Fibroblast of lung (primary cell): ENCODE results near the gene DCAF12. TPM values are rescaled to one million over a fixed set of nuclear protein-coding genes. Genes with fewer than 3 reads are reported as not detected.
A peak's percentile ranks its signal among the peaks of the same experiment; 100 is the strongest.
"Not testable (repeated sequence)": the region's sequence is repeated elsewhere in the genome, so short reads cannot be mapped to it uniquely, and the experiment has no call there.

ENCODE experiments used
- DNase-seq, 2 donors: peaks; one replicate each; pipeline versions ENCODE4 v3.0.0 to v3.0.0-alpha.2; 2010; ENCODE audit warnings: low read depth in 2 of 2
- H2AFZ ChIP-seq: 2 replicates; pipeline ENCODE4 v1.5.1; 2012; ENCODE audit warnings: low read length, control low read depth, inconsistent platforms
- H3K27ac ChIP-seq: 2 replicates; pipeline ENCODE4 v1.5.1; 2011; ENCODE audit warnings: low read length, control low read depth; ENCODE audit not compliant: insufficient read depth
- H3K27me3 ChIP-seq: 2 replicates; pipeline ENCODE4 v1.5.1; 2011; ENCODE audit warnings: mild to moderate bottlenecking, low read length; ENCODE audit not compliant: control insufficient read depth, insufficient read depth
- H3K36me3 ChIP-seq: 2 replicates; pipeline ENCODE4 v1.5.1; 2011; ENCODE audit warnings: low read length; ENCODE audit not compliant: control insufficient read depth, insufficient read depth
- H3K4me1 ChIP-seq: 2 replicates; pipeline ENCODE4 v1.5.1; 2011; ENCODE audit warnings: low read length; ENCODE audit not compliant: control insufficient read depth, insufficient read depth; ENCODE audit errors: extremely low read depth
- H3K4me2 ChIP-seq: 2 replicates; pipeline ENCODE4 v1.5.1; 2011; ENCODE audit warnings: low read length, control low read depth; ENCODE audit not compliant: insufficient read depth; ENCODE audit errors: extremely low read depth
- H3K4me3 ChIP-seq, 4 experiments: fragments of 200-600 bp in 1 of 4; sonication (generic) in 1 of 4; replicated peaks in 1 of 4; 2 replicates each; pipeline ENCODE4 v1.5.1; 2011 to 2016; ENCODE audit warnings: low read length in 4 of 4, low read depth in 3 of 4, mild to moderate bottlenecking in 3 of 4, control low read depth in 2 of 4, inconsistent platforms in 1 of 4, mixed read lengths in 1 of 4; ENCODE audit not compliant: insufficient read depth in 1 of 4; ENCODE audit errors: control extremely low read depth in 1 of 4
- H3K79me2 ChIP-seq: 2 replicates; pipeline ENCODE4 v1.5.1; 2012; ENCODE audit warnings: mild to moderate bottlenecking, low read length, inconsistent platforms; ENCODE audit not compliant: control insufficient read depth, insufficient read depth
- H3K9ac ChIP-seq: 2 replicates; pipeline ENCODE4 v1.5.1; 2011; ENCODE audit warnings: mild to moderate bottlenecking, low read length, control low read depth; ENCODE audit not compliant: insufficient read depth
- H3K9me3 ChIP-seq: 2 replicates; pipeline ENCODE4 v1.5.1; 2012; ENCODE audit warnings: low read depth, low read length; ENCODE audit not compliant: control insufficient read depth, insufficient read depth
- H4K20me1 ChIP-seq: 2 replicates; pipeline ENCODE4 v1.5.1; 2011; ENCODE audit warnings: low read length; ENCODE audit not compliant: control insufficient read depth, insufficient read depth; ENCODE audit errors: extremely low read depth
- CTCF ChIP-seq, 2 donors: IDR thresholded peaks in 1 of 2; conservative IDR thresholded peaks in 1 of 2; 1 replicate in 1 of 2; 2 replicates in 1 of 2; pipeline ENCODE4 v1.5.1; 2011 to 2012; ENCODE audit warnings: low read length in 2 of 2, control low read depth in 1 of 2, inconsistent platforms in 1 of 2, low read depth in 1 of 2, mild to moderate bottlenecking in 1 of 2
- EZH2 ChIP-seq: IDR thresholded peaks from 2 replicates; pipeline ENCODE4 v1.5.1; 2012; ENCODE audit warnings: low read length, control low read depth, mild to moderate bottlenecking; ENCODE audit errors: missing control alignments
- polyA plus RNA-seq, 2 donors: library from polyadenylated mRNA; depleted of rRNA in 1 of 2; stranded (reverse) in 1 of 2; unstranded in 1 of 2; fragments of >200 nt; gene quantifications; 2 replicates each; pipeline ENCODE4 v1.2.1, GENCODE V29; 2011 to 2012; ENCODE audit warnings: missing spikeins in 1 of 2
- total RNA-seq: library from RNA; depleted of rRNA; stranded (reverse); fragments of >200 nt; gene quantifications from 2 replicates; pipeline ENCODE4 v1.2.1, GENCODE V29; 2014

DCAF12 gene
- total and polyA plus RNA-seq, 2 donors (not counting 1 experiment from before 2014, with no cell fraction given): 9.7 to 26.3 TPM

DNA sequence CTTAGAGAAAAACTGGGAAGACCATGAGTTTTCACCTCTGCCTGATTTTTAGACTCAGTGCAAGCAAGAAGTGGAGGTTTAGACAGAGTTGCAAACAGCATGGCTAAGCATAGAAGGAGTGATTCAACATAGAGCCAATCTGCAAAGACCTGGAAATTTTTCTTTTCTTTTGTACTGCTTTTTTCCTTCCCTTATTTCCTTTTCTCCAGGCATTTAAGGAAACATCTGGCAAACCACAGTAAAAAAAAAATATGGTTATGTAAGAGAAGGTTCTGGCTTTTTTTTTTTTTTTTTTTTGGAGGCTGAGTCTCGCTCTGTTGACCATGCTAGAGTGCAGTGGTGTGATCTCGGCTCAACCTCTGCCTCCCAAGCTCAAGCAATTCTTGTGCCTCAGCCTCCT lies 16.6 kb upstream of the DCAF12 start:
- TF ChIP-seq CTCF (conservative IDR thresholded peaks at IDR 0.05 in 1 of 2, IDR thresholded peaks at IDR 0.05 in 1 of 2; ENCODE audit: low read depth in 1 of 2, low read length in 2 of 2): no peak
- H3K27me3 ChIP-seq: no peaks in the 10 kb centered on the region
- no peak overlapping the region for H3K4me2 ChIP-seq

GRCh38 chr9:34140853-34141252 lies 14.4 kb upstream of the DCAF12 start:
- no peaks in the 10 kb centered on the region for H3K27me3 ChIP-seq
- no peak for DNase-seq
- no peaks in the 10 kb centered on the region for H3K79me2 ChIP-seq
- no peaks in the 10 kb centered on the region for H3K9me3 ChIP-seq
- no peak overlapping the region for H3K4me2 ChIP-seq
- H2AFZ ChIP-seq: no peak overlapping the region
- no peak overlapping the region for H3K4me3 ChIP-seq
- TF ChIP-seq CTCF (conservative IDR thresholded peaks at IDR 0.05 in 1 of 2, IDR thresholded peaks at IDR 0.05 in 1 of 2; ENCODE audit: low read depth in 1 of 2, low read length in 2 of 2) (no peak), EZH2 (no peak)
- no peak overlapping the region for H3K9ac ChIP-seq
- H3K36me3 ChIP-seq: no peaks in the 10 kb centered on the region
- H4K20me1 ChIP-seq: no peaks in the 10 kb centered on the region
- H3K4me1 ChIP-seq: no peaks in the 10 kb centered on the region
- no peak overlapping the region for H3K27ac ChIP-seq

More for the DNA sequence above, 16.6 kb upstream of the DCAF12 start:
- H4K20me1 ChIP-seq: no peaks in the 10 kb centered on the region
- no peak overlapping the region for H3K27ac ChIP-seq
- H3K4me3 ChIP-seq: no peak overlapping the region
- H3K36me3 ChIP-seq: no peaks in the 10 kb centered on the region
- no peak overlapping the region for H2AFZ ChIP-seq
- no peaks in the 10 kb centered on the region for H3K79me2 ChIP-seq
- no peak overlapping the region for H3K9ac ChIP-seq
- no peak for DNase-seq
- H3K4me1 ChIP-seq: no peaks in the 10 kb centered on the region
- H3K9me3 ChIP-seq: no peaks in the 10 kb centered on the region

DNA sequence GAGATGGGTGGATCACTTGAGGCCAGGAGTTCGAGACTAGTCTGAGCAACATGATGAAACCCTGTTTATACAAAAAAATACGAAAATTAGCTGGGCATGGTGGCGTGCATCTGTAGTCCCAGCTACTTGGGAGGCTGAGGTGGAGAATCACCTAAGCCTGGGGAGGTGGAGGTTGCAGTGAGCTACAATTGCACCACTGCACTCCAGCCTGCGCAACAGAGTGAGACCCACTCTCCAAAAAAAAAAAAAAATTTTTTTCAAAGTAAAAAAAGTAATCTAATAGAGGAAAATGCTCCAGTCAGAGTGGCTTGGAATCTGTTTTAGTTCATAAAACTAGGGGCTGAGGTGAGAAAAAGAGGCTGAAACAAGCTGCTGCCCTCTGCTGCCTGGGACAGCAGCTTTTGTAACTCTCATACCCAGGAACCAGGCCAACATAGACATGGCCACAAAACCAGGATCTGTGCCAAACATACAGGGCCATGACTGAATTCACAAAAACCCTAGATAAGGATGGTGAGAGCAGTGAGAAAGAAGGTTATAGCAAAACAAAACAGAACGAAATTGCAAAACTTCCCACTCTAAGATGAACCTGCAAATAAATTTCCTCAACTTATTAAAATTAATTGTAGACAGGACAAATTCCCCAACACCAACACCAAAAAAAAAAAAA lies 13.1 kb upstream of the DCAF12 start:
- Histone ChIP-seq H3K4me3 (no peak overlapping the region), H3K79me2 (no peaks in the 10 kb centered on the region), H3K36me3 (no peaks in the 10 kb centered on the region), H3K9ac (no peak overlapping the region), H3K4me1 (no peaks in the 10 kb centered on the region), H4K20me1 (no peaks in the 10 kb centered on the region), H3K9me3 (no peaks in the 10 kb centered on the region), H3K4me2 (no peak overlapping the region), H3K27me3 (no peaks in the 10 kb centered on the region), H2AFZ (no peak overlapping the region), H3K27ac (no peak overlapping the region)
- no peak for TF ChIP-seq EZH2
- TF ChIP-seq CTCF (conservative IDR thresholded peaks at IDR 0.05 in 1 of 2, IDR thresholded peaks at IDR 0.05 in 1 of 2; ENCODE audit: low read depth in 1 of 2, low read length in 2 of 2): peak; percentile 38 to 55
- peak; percentile 92 to 95 for DNase-seq

GRCh38 chr9:34138644-34139043 lies 12.1 kb upstream of the DCAF12 start:
- H3K79me2 ChIP-seq, H3K27ac ChIP-seq, H3K4me2 ChIP-seq: not testable (repeated sequence)

More at GRCh38 chr9:34138644-34139043, 12.1 kb upstream of the DCAF12 start:
- not testable (repeated sequence) for H3K4me3 ChIP-seq, H3K27me3 ChIP-seq, H2AFZ ChIP-seq, H4K20me1 ChIP-seq, H3K4me1 ChIP-seq, H3K36me3 ChIP-seq, H3K9me3 ChIP-seq, H3K9ac ChIP-seq, DNase-seq
